Breast epithelium (tissue), 3 donors: ENCODE measurements around the gene AP3S1.

Source experiments
- CTCF ChIP-seq, 3 donors: fragments of 450-650 bp; IDR thresholded peaks; one replicate each; pipeline ENCODE4 v1.5.1; 2016 to 2017; ENCODE audit warnings: antibody characterized with exemption in 3 of 3, mild to moderate bottlenecking in 3 of 3, moderate library complexity in 3 of 3
- POLR2A ChIP-seq: fragments of 450-650 bp; IDR thresholded peaks from one replicate; pipeline ENCODE4 v1.6.1; 2016; ENCODE audit warnings: antibody characterized with exemption, mild to moderate bottlenecking, moderate library complexity
- POLR2AphosphoS5 ChIP-seq, 3 donors: sonication (generic); formaldehyde crosslinking; IDR thresholded peaks; one replicate each; pipeline ENCODE4 v1.6.1; 2017; ENCODE audit warnings: antibody characterized with exemption in 3 of 3

GRCh38 chr5:115946655-115947054 lies 104.9 kb downstream of the AP3S1 start:
- TF ChIP-seq POLR2AphosphoS5 (IDR thresholded peaks at IDR 0.05) = no peak
- no peak for TF ChIP-seq POLR2A
- no peak for TF ChIP-seq CTCF (IDR thresholded peaks at IDR 0.05)
